Keratinocyte (primary cell): ENCODE data around the gene RHBDD1. TPM values are rescaled to one million over a fixed set of nuclear protein-coding genes. Genes with fewer than 3 reads are reported as not detected.

ENCODE experiments used
- DNase-seq: peaks from one replicate; pipeline ENCODE4 v3.0.0-alpha.2; 2011; ENCODE audit warnings: low read depth, missing footprints, low spot score
- FAIRE-seq: peaks from 2 replicates; lab custom pipeline; 2011; peaks lifted over from hg19 to GRCh38; lab: Jason Lieb, UNC
- H2AFZ ChIP-seq: 2 replicates; pipeline ENCODE4 v1.6.0; 2012; ENCODE audit warnings: low read length, control low read depth, inconsistent platforms; ENCODE audit not compliant: control insufficient read depth
- H3K27ac ChIP-seq: 2 replicates; pipeline ENCODE4 v1.5.1; 2011; ENCODE audit warnings: low read length; ENCODE audit not compliant: control insufficient read depth, insufficient read depth
- H3K27me3 ChIP-seq: 3 replicates; pipeline ENCODE4 v1.6.0; 2011; ENCODE audit warnings: low read length; ENCODE audit not compliant: control insufficient read depth, insufficient read depth; ENCODE audit errors: extremely low read depth
- H3K36me3 ChIP-seq, 2 experiments: 2 replicates in 1 of 2; 3 replicates in 1 of 2; pipeline ENCODE4 v1.5.1; 2011; ENCODE audit warnings: low read length in 2 of 2, mild to moderate bottlenecking in 1 of 2; ENCODE audit not compliant: control insufficient read depth in 2 of 2, insufficient read depth in 2 of 2; ENCODE audit errors: extremely low read depth in 1 of 2
- H3K4me1 ChIP-seq: 3 replicates; pipeline ENCODE4 v1.5.1; 2011; ENCODE audit warnings: low read length; ENCODE audit not compliant: control insufficient read depth, insufficient read depth; ENCODE audit errors: extremely low read depth
- H3K4me2 ChIP-seq: 3 replicates; pipeline ENCODE4 v1.6.0; 2011; ENCODE audit warnings: low read depth, low read length; ENCODE audit not compliant: control insufficient read depth, insufficient read depth; ENCODE audit errors: extremely low read depth
- H3K4me3 ChIP-seq, 3 experiments: fragments of 200-600 bp in 1 of 3; sonication (generic) in 1 of 3; 2 replicates in 2 of 3; 3 replicates in 1 of 3; pipeline ENCODE4 v1.5.1; 2011 to 2016; ENCODE audit warnings: low read length in 3 of 3, mild to moderate bottlenecking in 3 of 3, control low read depth in 2 of 3, inconsistent platforms in 1 of 3, low read depth in 1 of 3, mixed read lengths in 1 of 3, mixed run types in 1 of 3, moderate library complexity in 1 of 3; ENCODE audit not compliant: control insufficient read depth in 2 of 3, insufficient read depth in 2 of 3; ENCODE audit errors: extremely low read depth in 1 of 3
- H3K79me2 ChIP-seq: 2 replicates; pipeline ENCODE4 v1.6.0; 2012; ENCODE audit warnings: low read length; ENCODE audit not compliant: control insufficient read depth, insufficient read depth
- H3K9ac ChIP-seq: 3 replicates; pipeline ENCODE4 v1.6.0; 2011; ENCODE audit warnings: low read length; ENCODE audit not compliant: control insufficient read depth, insufficient read depth; ENCODE audit errors: extremely low read depth
- H3K9me1 ChIP-seq: 3 replicates; pipeline ENCODE4 v1.6.0; 2011; ENCODE audit warnings: low read length; ENCODE audit not compliant: control insufficient read depth, insufficient read depth; ENCODE audit errors: extremely low read depth
- H3K9me3 ChIP-seq: 2 replicates; pipeline ENCODE4 v1.5.1; 2012; ENCODE audit warnings: low read depth, low read length; ENCODE audit not compliant: control insufficient read depth
- H4K20me1 ChIP-seq: 3 replicates; pipeline ENCODE4 v1.6.0; 2011; ENCODE audit warnings: low read length; ENCODE audit not compliant: control insufficient read depth, insufficient read depth; ENCODE audit errors: extremely low read depth
- CTCF ChIP-seq, 3 experiments: IDR thresholded peaks in 1 of 3; conservative IDR thresholded peaks in 1 of 3; optimal IDR thresholded peaks in 1 of 3; 2 replicates in 2 of 3; 3 replicates in 1 of 3; pipeline versions ENCODE3 to v1.5.1; 2011; ENCODE audit warnings: low read length in 3 of 3, mild to moderate bottlenecking in 3 of 3, moderate library complexity in 2 of 3, control low read depth in 1 of 3, inconsistent platforms in 1 of 3; ENCODE audit not compliant: insufficient read depth in 2 of 3; ENCODE audit errors: extremely low read depth in 1 of 3
- EZH2 ChIP-seq: IDR thresholded peaks from one replicate; pipeline ENCODE4 v1.6.1; 2012; ENCODE audit warnings: inconsistent platforms, mild to moderate bottlenecking, low read length, moderate library complexity
- dilution Hi-C: fragments of 300-500 bp; cut with MboI; formaldehyde crosslinking; loops from one replicate; pipeline ENCODE4 v1.7.0; 2020; ENCODE audit warnings: low sequenced_read_pairs; ENCODE audit not compliant: extremely low pct_ligation_motif_present
- polyA plus RNA-seq, 5 experiments: library from polyadenylated mRNA; depleted of rRNA in 3 of 5; stranded (reverse) in 3 of 5; stranded (forward) in 1 of 5; unstranded in 1 of 5; fragments of >200 nt; gene quantifications; 1 replicate in 1 of 5; 2 replicates in 3 of 5; 3 replicates in 1 of 5; pipeline versions ENCODE4 v1.2.1 to v1.2.3, GENCODE V29; 2011 to 2012; ENCODE audit warnings: missing spikeins in 2 of 5, low read depth in 1 of 5, low replicate concordance in 1 of 5

RHBDD1 gene
- polyA plus RNA-seq, 1 donor (not counting 4 experiments of a cell fraction or from before 2014, with no cell fraction given), result 27.8 TPM

DNA sequence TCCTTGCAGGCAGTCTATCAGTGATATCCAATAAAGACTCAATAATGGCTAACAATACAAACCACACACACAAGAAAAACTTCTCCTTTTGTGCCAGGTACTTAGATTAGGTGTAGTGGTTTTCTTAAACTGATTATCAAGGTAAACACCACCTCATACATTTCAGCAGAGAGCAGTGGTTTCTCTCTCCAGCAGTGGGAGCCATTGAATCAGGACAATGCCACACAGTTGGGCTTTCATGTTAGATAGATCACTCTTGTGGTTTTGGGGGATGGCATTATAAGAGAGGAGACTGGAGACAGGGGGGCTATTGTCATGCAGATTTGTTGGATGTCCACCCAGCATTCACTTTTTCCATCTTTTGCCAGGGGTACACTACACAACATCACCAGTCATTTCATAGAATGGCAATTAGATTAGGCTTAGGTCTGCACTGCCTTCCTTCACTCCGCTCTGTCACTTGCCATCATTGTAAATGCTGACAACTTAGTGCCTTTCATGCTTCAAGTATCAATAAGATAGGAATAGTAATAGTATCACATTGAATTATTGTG is 22.6 kb upstream of the RHBDD1 start:
- no peak overlapping the region for H2AFZ ChIP-seq
- DNase-seq (no peak), FAIRE-seq (no peak)
- H3K4me2 ChIP-seq, result no peak overlapping the region
- no peaks in the 10 kb centered on the region for H3K27me3 ChIP-seq
- no peaks in the 10 kb centered on the region for H3K36me3 ChIP-seq
- no peaks in the 10 kb centered on the region for H4K20me1 ChIP-seq
- H3K27ac ChIP-seq, result no peak overlapping the region
- no peaks in the 10 kb centered on the region for H3K9me3 ChIP-seq
- TF ChIP-seq EZH2 (no peak), CTCF (optimal IDR thresholded peaks at IDR 0.05 in 1 of 3, IDR thresholded peaks at IDR 0.05 in 1 of 3, conservative IDR thresholded peaks at IDR 0.05 in 1 of 3; ENCODE audit: extremely low read depth in 1 of 3, insufficient read depth in 2 of 3, low read length in 3 of 3) (peak; percentile 57 to 81 (median 74))
- no peaks in the 10 kb centered on the region for H3K79me2 ChIP-seq
- H3K4me1 ChIP-seq, result no peaks in the 10 kb centered on the region
- dilution Hi-C loops, result loop anchor here (25.0 kb wide), 1 partner anchor 1151 kb away; no protein-coding TSS in a partner anchor
- no peak overlapping the region for H3K9ac ChIP-seq
- H3K4me3 ChIP-seq, result no peak overlapping the region
- no peaks in the 10 kb centered on the region for H3K9me1 ChIP-seq

- dilution Hi-C loops, result loop anchor here (25.0 kb wide), 1 partner anchor 1157 kb away; no protein-coding TSS in a partner anchor
- Histone ChIP-seq H3K4me3 (no peak overlapping the region), H3K36me3 (no peaks in the 10 kb centered on the region), H3K4me2 (no peak overlapping the region), H3K4me1 (no peaks in the 10 kb centered on the region), H3K79me2 (no peaks in the 10 kb centered on the region), H3K9ac (no peak overlapping the region), H4K20me1 (no peaks in the 10 kb centered on the region), H3K27ac (no peak overlapping the region), H3K27me3 (no peaks in the 10 kb centered on the region), H3K9me1 (no peaks in the 10 kb centered on the region), H2AFZ (no peak overlapping the region), H3K9me3 (no peaks in the 10 kb centered on the region)
- TF ChIP-seq EZH2 (no peak), CTCF (optimal IDR thresholded peaks at IDR 0.05 in 1 of 3, IDR thresholded peaks at IDR 0.05 in 1 of 3, conservative IDR thresholded peaks at IDR 0.05 in 1 of 3; ENCODE audit: extremely low read depth in 1 of 3, insufficient read depth in 2 of 3, low read length in 3 of 3) (no peak)
- no peak for DNase-seq
- FAIRE-seq, result no peak
Measured at GRCh38 chr2:226818930-226819329, 16.9 kb upstream of the RHBDD1 start.
